ENCODE measurements around the gene GAMT.

Gene GAMT

GRCh38 chr19:1366899-1367870 lies 34.2 kb downstream of the GAMT start:
- no peak for DNase-seq (ENCODE audit: extremely low read depth in 1 of 2, low read depth in 1 of 2)

GRCh38 chr19:1366296-1366695 lies 35.0 kb downstream of the GAMT start:
- DNase-seq (ENCODE audit: extremely low read depth in 1 of 2, low read depth in 1 of 2): no peak

- no peak for DNase-seq (ENCODE audit: extremely low read depth in 1 of 2, low read depth in 1 of 2)
Measured at GRCh38 chr19:1365319-1366269, 35.7 kb downstream of the GAMT start.

- no peak for DNase-seq (ENCODE audit: extremely low read depth in 1 of 2, low read depth in 1 of 2)
Measured at GRCh38 chr19:1364070-1364704, 37.2 kb downstream of the GAMT start.

- DNase-seq (ENCODE audit: extremely low read depth in 1 of 2, low read depth in 1 of 2): no peak
Measured at GRCh38 chr19:1363599-1363998, 37.7 kb downstream of the GAMT start.

GRCh38 chr19:1362387-1363257 lies 38.7 kb downstream of the GAMT start:
- DNase-seq (ENCODE audit: extremely low read depth in 1 of 2, low read depth in 1 of 2): no peak

- no peak for DNase-seq (ENCODE audit: extremely low read depth in 1 of 2, low read depth in 1 of 2)
Measured at GRCh38 chr19:1361601-1362386, 39.5 kb downstream of the GAMT start.

- no peak for DNase-seq (ENCODE audit: extremely low read depth in 1 of 2, low read depth in 1 of 2)
Measured at GRCh38 chr19:1360818-1361461, 40.4 kb downstream of the GAMT start.

GRCh38 chr19:1360126-1360817 lies 41.1 kb downstream of the GAMT start:
- DNase-seq (ENCODE audit: extremely low read depth in 1 of 2, low read depth in 1 of 2): no peak

GRCh38 chr19:1357531-1358109 lies 43.7 kb downstream of the GAMT start:
- DNase-seq (ENCODE audit: extremely low read depth in 1 of 2, low read depth in 1 of 2): no peak

GRCh38 chr19:1356508-1356865 lies 44.9 kb downstream of the GAMT start:
- DNase-seq (ENCODE audit: extremely low read depth in 1 of 2, low read depth in 1 of 2): no peak

- DNase-seq (ENCODE audit: extremely low read depth in 1 of 2, low read depth in 1 of 2): no peak
Measured at GRCh38 chr19:1355568-1356507, 45.5 kb downstream of the GAMT start.

- peak in 1 of 2 donors; percentile 19 for DNase-seq (ENCODE audit: extremely low read depth in 1 of 2, low read depth in 1 of 2)
Measured at GRCh38 chr19:1354970-1355567, 46.3 kb downstream of the GAMT start.

- DNase-seq (ENCODE audit: extremely low read depth in 1 of 2, low read depth in 1 of 2): no peak
Measured at GRCh38 chr19:1353144-1353543, 48.2 kb downstream of the GAMT start.

GRCh38 chr19:1351381-1351851 lies 49.9 kb downstream of the GAMT start:
- DNase-seq (ENCODE audit: extremely low read depth in 1 of 2, low read depth in 1 of 2): no peak

GRCh38 chr19:1350867-1351266 lies 50.5 kb downstream of the GAMT start:
- no peak for DNase-seq (ENCODE audit: extremely low read depth in 1 of 2, low read depth in 1 of 2)

Measured in stimulated activated CD8-positive, alpha-beta memory T cell treated with anti-CD3 and anti-CD28 coated beads, Interleukin-7, amount 100 ng/mL, for 48 hours (primary cell).